ENCODE data around the gene AKT3.
A peak's percentile ranks its signal among the peaks of the same experiment; 100 is the strongest.

AKT3 gene

DNA sequence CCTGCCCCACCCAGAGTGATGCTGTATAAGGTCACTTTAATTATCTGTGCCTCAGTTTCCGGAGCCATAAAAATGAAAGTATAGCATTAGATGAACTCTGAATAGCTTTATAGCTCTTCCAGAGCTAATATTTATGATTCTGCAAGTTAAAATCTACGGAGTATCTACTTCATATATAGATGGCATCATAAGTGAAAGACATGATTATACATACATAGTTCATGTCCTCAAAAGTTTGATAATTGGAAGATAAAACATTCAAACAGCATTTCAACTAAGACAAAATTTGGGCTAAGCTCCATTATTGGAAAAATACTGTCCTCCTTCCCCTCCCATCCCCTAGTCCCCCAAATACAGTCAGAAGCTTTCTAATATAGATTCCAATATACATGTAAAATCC is 4.2 kb downstream of the AKT3 start:
- peaks cover 16% of the 10 kb centered on the region for H3K4me1 ChIP-seq (ENCODE audit: insufficient read depth, poor library complexity, severe bottlenecking)
- H3K36me3 ChIP-seq (ENCODE audit: low read depth), result no peaks in the 10 kb centered on the region
- ATAC-seq (ENCODE audit: low read depth) (no peak), DNase-seq (ENCODE audit: low spot score) (no peak)
- TF ChIP-seq, protein P1, sequence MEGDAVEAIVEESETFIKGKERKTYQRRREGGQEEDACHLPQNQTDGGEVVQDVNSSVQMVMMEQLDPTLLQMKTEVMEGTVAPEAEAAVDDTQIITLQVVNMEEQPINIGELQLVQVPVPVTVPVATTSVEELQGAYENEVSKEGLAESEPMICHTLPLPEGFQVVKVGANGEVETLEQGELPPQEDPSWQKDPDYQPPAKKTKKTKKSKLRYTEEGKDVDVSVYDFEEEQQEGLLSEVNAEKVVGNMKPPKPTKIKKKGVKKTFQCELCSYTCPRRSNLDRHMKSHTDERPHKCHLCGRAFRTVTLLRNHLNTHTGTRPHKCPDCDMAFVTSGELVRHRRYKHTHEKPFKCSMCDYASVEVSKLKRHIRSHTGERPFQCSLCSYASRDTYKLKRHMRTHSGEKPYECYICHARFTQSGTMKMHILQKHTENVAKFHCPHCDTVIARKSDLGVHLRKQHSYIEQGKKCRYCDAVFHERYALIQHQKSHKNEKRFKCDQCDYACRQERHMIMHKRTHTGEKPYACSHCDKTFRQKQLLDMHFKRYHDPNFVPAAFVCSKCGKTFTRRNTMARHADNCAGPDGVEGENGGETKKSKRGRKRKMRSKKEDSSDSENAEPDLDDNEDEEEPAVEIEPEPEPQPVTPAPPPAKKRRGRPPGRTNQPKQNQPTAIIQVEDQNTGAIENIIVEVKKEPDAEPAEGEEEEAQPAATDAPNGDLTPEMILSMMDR (IDR thresholded peaks at IDR 0.05; ENCODE audit: poor library complexity, severe bottlenecking), result no peak
- no peak overlapping the region for H3K27ac ChIP-seq (ENCODE audit: poor library complexity, severe bottlenecking)
- H3K27me3 ChIP-seq (ENCODE audit: insufficient read depth, poor library complexity, severe bottlenecking), result no peaks in the 10 kb centered on the region
- H3K4me3 ChIP-seq (ENCODE audit: severe bottlenecking), result no peak overlapping the region
- H3K9me3 ChIP-seq (ENCODE audit: severe bottlenecking), result no peaks in the 10 kb centered on the region

- Histone ChIP-seq H3K36me3 (ENCODE audit: low read depth) (no peaks in the 10 kb centered on the region), H3K4me1 (ENCODE audit: insufficient read depth, poor library complexity, severe bottlenecking) (peaks cover 16% of the 10 kb centered on the region), H3K4me3 (ENCODE audit: severe bottlenecking) (no peak overlapping the region), H3K27me3 (ENCODE audit: insufficient read depth, poor library complexity, severe bottlenecking) (no peaks in the 10 kb centered on the region), H3K27ac (ENCODE audit: poor library complexity, severe bottlenecking) (no peak overlapping the region), H3K9me3 (ENCODE audit: severe bottlenecking) (no peaks in the 10 kb centered on the region)
- DNase-seq (ENCODE audit: low spot score) (no peak), ATAC-seq (ENCODE audit: low read depth) (no peak)
- TF ChIP-seq, protein P1 (IDR thresholded peaks at IDR 0.05; ENCODE audit: poor library complexity, severe bottlenecking), result no peak
Measured at GRCh38 chr1:243844186-243844585, 5.9 kb downstream of the AKT3 start.

GRCh38 chr1:243842978-243843511 is 7.0 kb downstream of the AKT3 start:
- H3K27me3 ChIP-seq (ENCODE audit: insufficient read depth, poor library complexity, severe bottlenecking), result no peaks in the 10 kb centered on the region
- H3K4me1 ChIP-seq (ENCODE audit: insufficient read depth, poor library complexity, severe bottlenecking), result peaks cover 8% of the 10 kb centered on the region
- ATAC-seq (ENCODE audit: low read depth), result peak; percentile 68
- H3K9me3 ChIP-seq (ENCODE audit: severe bottlenecking), result no peaks in the 10 kb centered on the region
- H3K36me3 ChIP-seq (ENCODE audit: low read depth), result no peaks in the 10 kb centered on the region
- TF ChIP-seq, protein P1 (IDR thresholded peaks at IDR 0.05; ENCODE audit: poor library complexity, severe bottlenecking), result no peak
- peak overlapping the region; percentile 45 for H3K27ac ChIP-seq (ENCODE audit: poor library complexity, severe bottlenecking)
- DNase-seq (ENCODE audit: low spot score), result no peak
- H3K4me3 ChIP-seq (ENCODE audit: severe bottlenecking), result no peak overlapping the region

DNA sequence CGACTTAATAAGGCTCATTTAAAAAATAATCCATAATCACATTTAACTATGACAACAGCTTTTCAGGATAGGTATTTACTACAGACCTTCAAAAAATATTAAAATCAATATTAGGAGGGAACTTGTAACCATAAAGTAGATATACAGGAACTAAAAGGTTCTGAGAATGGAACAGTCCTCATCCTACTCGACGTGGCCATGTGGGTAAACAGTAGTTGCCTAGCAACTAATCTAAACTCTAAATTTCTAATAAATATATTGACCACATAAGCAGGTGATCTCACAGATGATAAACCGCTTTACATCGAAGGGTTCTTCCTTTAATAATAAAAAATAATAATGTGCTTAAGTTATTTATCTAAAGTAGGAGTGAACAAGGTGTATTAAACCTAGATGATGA is 7.9 kb downstream of the AKT3 start:
- Histone ChIP-seq H3K27ac (ENCODE audit: poor library complexity, severe bottlenecking) (no peak overlapping the region), H3K27me3 (ENCODE audit: insufficient read depth, poor library complexity, severe bottlenecking) (no peaks in the 10 kb centered on the region), H3K36me3 (ENCODE audit: low read depth) (no peaks in the 10 kb centered on the region), H3K4me1 (ENCODE audit: insufficient read depth, poor library complexity, severe bottlenecking) (peaks cover 8% of the 10 kb centered on the region), H3K9me3 (ENCODE audit: severe bottlenecking) (no peaks in the 10 kb centered on the region), H3K4me3 (ENCODE audit: severe bottlenecking) (no peak overlapping the region)
- DNase-seq (ENCODE audit: low spot score), result no peak
- TF ChIP-seq, protein P1 (IDR thresholded peaks at IDR 0.05; ENCODE audit: poor library complexity, severe bottlenecking), result no peak
- no peak for ATAC-seq (ENCODE audit: low read depth)

DNA sequence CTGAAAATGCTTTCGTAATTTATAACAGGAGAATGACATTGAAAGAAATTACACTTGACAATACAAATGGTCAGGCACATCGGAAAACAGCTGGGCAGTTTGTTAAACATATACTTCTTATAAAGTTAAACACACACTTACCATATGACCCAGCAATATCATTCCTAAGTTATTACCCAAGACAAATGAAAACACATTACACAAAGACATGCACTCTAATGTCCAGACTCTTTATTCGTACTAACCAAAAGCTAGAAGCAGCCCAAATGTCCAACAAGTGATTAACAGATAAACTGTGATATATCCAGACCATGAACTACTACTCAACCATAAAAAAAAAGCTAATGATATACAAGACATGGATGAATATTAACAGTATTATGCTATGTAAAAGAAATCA is 8.5 kb downstream of the AKT3 start:
- Histone ChIP-seq H3K9me3 (ENCODE audit: severe bottlenecking) (no peaks in the 10 kb centered on the region), H3K27ac (ENCODE audit: poor library complexity, severe bottlenecking) (no peak overlapping the region), H3K4me3 (ENCODE audit: severe bottlenecking) (no peak overlapping the region), H3K36me3 (ENCODE audit: low read depth) (no peaks in the 10 kb centered on the region), H3K27me3 (ENCODE audit: insufficient read depth, poor library complexity, severe bottlenecking) (no peaks in the 10 kb centered on the region), H3K4me1 (ENCODE audit: insufficient read depth, poor library complexity, severe bottlenecking) (peaks cover 8% of the 10 kb centered on the region)
- DNase-seq (ENCODE audit: low spot score) (no peak), ATAC-seq (ENCODE audit: low read depth) (no peak)
- TF ChIP-seq, protein P1 (IDR thresholded peaks at IDR 0.05; ENCODE audit: poor library complexity, severe bottlenecking), result no peak
